Duodenal mucosa (tissue), 2 donors: ENCODE measurements around the gene GMDS.
A peak's percentile ranks its signal among the peaks of the same experiment; 100 is the strongest.

Experiments used
- H3K27ac ChIP-seq: one replicate; pipeline ENCODE4 v1.7.0; 2013; ENCODE audit warnings: low read depth, low read length
- H3K27me3 ChIP-seq, 2 donors: one replicate each; pipeline ENCODE4 v1.7.0; 2013; ENCODE audit warnings: low read length in 2 of 2, control low read depth in 1 of 2; ENCODE audit not compliant: insufficient read depth in 2 of 2, control insufficient read depth in 1 of 2
- H3K36me3 ChIP-seq, 2 donors: one replicate each; pipeline ENCODE4 v1.7.0; 2013; ENCODE audit warnings: low read length in 2 of 2, control low read depth in 1 of 2; ENCODE audit not compliant: insufficient read depth in 2 of 2, control insufficient read depth in 1 of 2
- H3K4me1 ChIP-seq, 2 donors: one replicate each; pipeline ENCODE4 v1.7.0; 2013; ENCODE audit warnings: low read length in 2 of 2, control low read depth in 1 of 2; ENCODE audit not compliant: insufficient read depth in 2 of 2, control insufficient read depth in 1 of 2
- H3K4me3 ChIP-seq, 2 donors: one replicate each; pipeline ENCODE4 v1.7.0; 2013; ENCODE audit warnings: low read length in 2 of 2, low read depth in 1 of 2
- H3K9ac ChIP-seq, 2 donors: one replicate each; pipeline ENCODE4 v1.7.0; 2013; ENCODE audit warnings: low read length in 2 of 2, low read depth in 1 of 2
- H3K9me3 ChIP-seq, 2 donors: one replicate each; pipeline ENCODE4 v1.7.0; 2013; ENCODE audit warnings: low read length in 2 of 2, control low read depth in 1 of 2; ENCODE audit not compliant: control insufficient read depth in 1 of 2

The GMDS gene

DNA sequence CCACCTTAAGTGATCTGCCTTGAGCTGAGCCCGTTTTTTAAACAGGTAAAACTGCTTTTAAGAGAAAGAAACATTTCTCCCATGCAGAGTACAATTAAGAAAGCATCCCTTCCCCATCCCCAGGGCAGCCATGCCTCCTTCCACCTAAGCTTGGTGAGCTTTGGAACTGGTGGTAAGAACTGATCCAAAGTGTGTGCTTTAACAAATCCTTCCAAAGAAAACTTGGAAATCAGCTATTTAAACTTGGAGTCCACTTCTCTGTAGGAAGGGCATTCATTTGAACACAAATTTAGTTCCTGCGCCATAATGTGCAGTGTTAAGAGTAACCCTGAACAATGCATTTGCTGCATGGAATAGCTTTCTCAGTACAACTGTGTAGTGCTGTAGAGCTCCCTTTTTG is 17.0 kb downstream of the GMDS start:
- Histone ChIP-seq H3K27ac (no peak overlapping the region), H3K9me3 (no peaks in the 10 kb centered on the region), H3K9ac (no peak overlapping the region), H3K27me3 (no peaks in the 10 kb centered on the region), H3K36me3 (no peaks in the 10 kb centered on the region), H3K4me1 (peaks cover 47 to 66% of the 10 kb centered on the region in 2 donors), H3K4me3 (no peak overlapping the region)

DNA sequence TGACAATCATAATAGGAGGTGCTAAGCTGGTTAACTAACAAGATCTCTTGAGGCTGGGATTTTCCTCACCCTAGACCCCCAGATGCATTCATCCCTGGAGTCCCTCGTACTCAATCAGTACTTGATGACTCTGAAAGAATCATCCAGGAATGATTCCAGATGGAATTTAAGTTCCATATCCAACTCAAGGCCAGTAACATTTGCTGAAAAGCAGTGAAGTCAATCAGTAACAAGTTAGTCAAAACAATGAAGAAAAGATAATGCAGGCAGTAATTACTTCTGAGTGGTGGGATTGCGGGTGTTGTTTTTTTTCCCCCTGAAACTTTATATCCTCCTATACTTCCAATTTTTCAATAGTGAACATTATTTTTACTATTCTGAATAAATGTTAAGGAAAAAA is 18.6 kb downstream of the GMDS start:
- Histone ChIP-seq H3K27ac (no peak overlapping the region), H3K9ac (no peak overlapping the region), H3K9me3 (no peaks in the 10 kb centered on the region), H3K4me1 (peaks cover 54 to 73% of the 10 kb centered on the region in 2 donors), H3K27me3 (no peaks in the 10 kb centered on the region), H3K4me3 (no peak overlapping the region), H3K36me3 (no peaks in the 10 kb centered on the region)

DNA sequence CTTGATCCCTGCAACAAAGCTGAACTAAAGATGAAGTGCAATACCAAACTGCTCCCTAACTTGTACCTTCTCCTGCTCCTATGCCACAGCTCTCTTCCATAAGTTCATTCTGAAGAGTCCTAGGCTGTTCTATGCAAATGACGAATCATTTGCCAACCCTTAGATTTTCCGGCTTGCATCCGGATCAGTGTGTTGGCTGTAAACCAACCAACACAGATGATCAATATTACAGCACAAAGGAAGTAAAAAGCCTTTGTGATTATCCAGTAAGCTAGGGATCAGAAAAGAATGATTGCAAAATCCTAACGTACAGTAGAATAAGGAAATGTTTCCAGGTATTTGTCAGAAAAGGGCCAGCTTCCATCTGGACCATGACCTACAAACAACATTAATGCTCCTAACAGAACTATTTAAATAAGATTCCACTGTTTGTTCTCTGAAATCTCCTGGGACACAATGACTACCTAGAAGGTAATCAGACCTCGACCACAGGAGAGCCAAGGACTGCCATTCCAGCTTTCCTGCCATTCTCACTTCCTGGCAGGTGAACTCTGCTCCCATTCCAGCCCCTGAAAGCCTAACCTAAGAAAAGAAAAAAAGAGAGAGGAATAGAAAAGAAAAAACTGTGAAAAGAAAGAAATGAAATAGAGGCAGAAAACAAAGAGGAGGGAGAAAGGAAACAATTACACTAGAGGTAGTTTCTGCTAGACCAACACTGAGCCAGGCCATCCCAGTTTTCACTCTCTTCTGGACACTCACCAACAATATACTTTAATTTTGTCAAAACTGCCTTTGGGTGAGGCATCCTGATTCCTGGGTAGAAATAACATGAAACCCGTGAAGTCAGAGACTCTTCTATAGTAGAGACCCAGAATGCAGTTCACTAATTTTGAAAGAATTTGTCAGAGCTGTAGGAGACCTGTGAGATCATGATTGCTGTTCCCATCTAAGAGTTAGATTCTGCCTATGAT is 19.7 kb downstream of the GMDS start:
- Histone ChIP-seq H3K27me3 (no peaks in the 10 kb centered on the region), H3K27ac (peak overlapping the region; percentile 6), H3K36me3 (no peaks in the 10 kb centered on the region), H3K9ac (peak overlapping the region in 1 of 2 donors; percentile 3), H3K4me3 (peak overlapping the region; percentile 23), H3K4me1 (peaks cover 46 to 63% of the 10 kb centered on the region in 2 donors), H3K9me3 (no peaks in the 10 kb centered on the region)

DNA sequence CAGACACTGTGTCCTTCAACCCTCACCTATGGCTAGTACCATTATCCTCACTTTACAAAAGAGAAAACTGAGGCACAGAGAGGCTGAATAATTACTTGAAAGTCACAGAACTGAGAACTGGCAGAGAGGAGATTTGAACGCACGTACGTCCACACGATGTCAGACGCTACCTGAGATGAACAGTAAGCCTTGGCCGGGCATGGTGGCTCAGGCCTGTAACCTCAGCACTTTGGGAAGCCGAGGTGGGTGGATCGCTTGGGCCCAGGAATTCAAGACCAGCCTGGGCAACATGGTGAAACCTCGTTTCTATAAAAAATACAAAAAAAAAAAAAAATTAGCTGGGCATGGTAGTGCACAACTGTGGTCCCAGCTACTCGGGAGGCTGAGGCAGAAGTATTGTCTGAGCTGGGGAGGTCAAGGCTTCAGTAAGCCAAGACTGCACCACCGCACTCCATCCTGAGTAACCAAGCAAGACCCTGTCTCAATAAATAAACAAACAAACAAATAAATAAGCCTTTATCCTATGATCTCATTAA is 20.5 kb downstream of the GMDS start:
- Histone ChIP-seq H3K9me3 (no peaks in the 10 kb centered on the region), H3K27ac (peak overlapping the region; percentile 6), H3K9ac (no peak overlapping the region), H3K4me3 (peak overlapping the region in 1 of 2 donors; percentile 23), H3K4me1 (peaks cover 45 to 63% of the 10 kb centered on the region in 2 donors), H3K27me3 (no peaks in the 10 kb centered on the region), H3K36me3 (no peaks in the 10 kb centered on the region)

DNA sequence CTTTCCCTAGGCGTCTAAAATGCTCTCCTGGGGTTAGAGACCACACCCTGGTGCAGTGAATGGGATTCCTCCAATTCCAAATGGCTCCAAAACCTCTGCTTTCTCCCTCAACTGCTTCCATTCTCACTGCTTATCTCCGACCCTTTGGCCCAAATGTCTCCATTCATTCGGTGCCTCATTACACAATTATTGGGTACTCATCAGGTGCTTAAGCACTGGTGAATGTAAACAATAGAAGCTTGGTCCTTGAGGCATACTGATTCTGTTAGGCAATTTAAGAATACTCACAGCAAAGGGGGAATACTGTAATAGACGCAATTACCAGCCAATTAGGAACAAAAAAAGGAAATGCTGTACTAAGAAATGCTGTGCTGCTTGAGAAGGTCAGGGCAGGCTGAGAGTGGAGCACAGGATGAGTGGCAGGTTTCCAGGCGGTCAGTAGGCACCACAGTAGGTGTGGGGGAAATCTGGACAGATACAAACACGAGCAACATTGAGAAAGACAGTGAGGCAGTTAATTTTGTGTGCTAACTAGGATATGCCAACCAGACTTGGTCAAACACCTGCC is 23.0 kb downstream of the GMDS start:
- H3K9ac ChIP-seq = peak overlapping the region; percentile 58 to 74
- no peaks in the 10 kb centered on the region for H3K9me3 ChIP-seq

DNA sequence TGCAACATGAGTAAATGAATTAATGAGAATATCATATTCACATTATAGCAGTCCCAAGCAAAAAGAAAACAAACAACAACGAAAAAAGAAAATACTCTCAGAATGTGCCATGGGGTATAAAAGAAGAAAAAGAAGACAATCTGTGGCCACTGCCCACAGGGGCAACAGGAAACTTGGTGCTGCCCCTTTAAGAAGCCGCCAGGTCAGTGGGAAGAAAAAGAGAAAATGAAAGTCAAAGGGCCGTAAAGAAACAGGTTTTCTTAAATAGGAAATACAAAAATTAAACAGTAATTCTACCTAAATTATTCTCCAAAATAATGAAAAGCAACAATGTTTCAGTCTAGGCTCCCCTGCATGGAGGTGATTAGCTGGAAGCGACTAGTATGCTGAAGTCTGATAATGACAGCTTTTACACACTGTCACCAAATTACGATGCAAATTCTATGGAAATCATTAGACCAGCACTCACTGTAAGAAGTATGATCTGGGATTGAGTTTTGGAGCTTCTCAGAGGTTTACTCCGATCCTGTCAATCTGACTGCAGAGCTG is 23.6 kb downstream of the GMDS start:
- Histone ChIP-seq H3K9me3 (no peaks in the 10 kb centered on the region), H3K27ac (peak overlapping the region; percentile 10), H3K36me3 (no peaks in the 10 kb centered on the region), H3K27me3 (no peaks in the 10 kb centered on the region), H3K4me1 (peaks cover 25 to 54% of the 10 kb centered on the region in 2 donors), H3K9ac (peak overlapping the region; percentile 58 to 74), H3K4me3 (peak overlapping the region; percentile 64 to 79)

More for the DNA sequence above, 23.0 kb downstream of the GMDS start:
- peak overlapping the region; percentile 64 to 79 for H3K4me3 ChIP-seq
- no peaks in the 10 kb centered on the region for H3K36me3 ChIP-seq
- no peaks in the 10 kb centered on the region for H3K27me3 ChIP-seq
- peaks cover 30 to 55% of the 10 kb centered on the region in 2 donors for H3K4me1 ChIP-seq
- H3K27ac ChIP-seq = peak overlapping the region; percentile 10

GRCh38 chr6:2220154-2220553 is 25.3 kb downstream of the GMDS start:
- no peak overlapping the region for H3K27ac ChIP-seq
- no peaks in the 10 kb centered on the region for H3K9me3 ChIP-seq
- H3K9ac ChIP-seq = no peak overlapping the region
- no peak overlapping the region for H3K4me3 ChIP-seq
- H3K4me1 ChIP-seq = peaks cover 21 to 43% of the 10 kb centered on the region in 2 donors
- no peaks in the 10 kb centered on the region for H3K36me3 ChIP-seq
- H3K27me3 ChIP-seq = no peaks in the 10 kb centered on the region

DNA sequence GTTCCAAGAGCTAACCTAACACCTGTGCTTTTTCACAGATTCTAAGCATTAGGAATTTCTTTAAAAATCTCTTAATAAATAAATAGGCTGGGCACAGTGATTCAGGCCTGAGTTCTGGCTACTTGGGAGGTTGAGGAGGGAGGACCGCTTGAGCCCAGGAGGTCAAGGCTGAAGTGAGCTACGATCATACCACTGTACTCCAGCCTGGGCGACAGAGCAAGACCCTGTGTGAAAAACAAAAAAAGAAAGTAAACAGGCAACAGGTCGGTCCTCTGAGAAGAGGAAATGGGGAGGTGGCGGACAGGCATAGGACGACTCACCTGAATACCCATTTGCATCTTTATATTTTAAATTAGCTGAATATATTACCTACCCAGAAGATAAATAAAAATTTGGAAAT is 26.5 kb downstream of the GMDS start:
- Histone ChIP-seq H3K9me3 (no peaks in the 10 kb centered on the region), H3K27me3 (no peaks in the 10 kb centered on the region), H3K27ac (no peak overlapping the region), H3K4me3 (no peak overlapping the region), H3K4me1 (peaks cover 14 to 33% of the 10 kb centered on the region in 2 donors), H3K36me3 (no peaks in the 10 kb centered on the region), H3K9ac (no peak overlapping the region)

DNA sequence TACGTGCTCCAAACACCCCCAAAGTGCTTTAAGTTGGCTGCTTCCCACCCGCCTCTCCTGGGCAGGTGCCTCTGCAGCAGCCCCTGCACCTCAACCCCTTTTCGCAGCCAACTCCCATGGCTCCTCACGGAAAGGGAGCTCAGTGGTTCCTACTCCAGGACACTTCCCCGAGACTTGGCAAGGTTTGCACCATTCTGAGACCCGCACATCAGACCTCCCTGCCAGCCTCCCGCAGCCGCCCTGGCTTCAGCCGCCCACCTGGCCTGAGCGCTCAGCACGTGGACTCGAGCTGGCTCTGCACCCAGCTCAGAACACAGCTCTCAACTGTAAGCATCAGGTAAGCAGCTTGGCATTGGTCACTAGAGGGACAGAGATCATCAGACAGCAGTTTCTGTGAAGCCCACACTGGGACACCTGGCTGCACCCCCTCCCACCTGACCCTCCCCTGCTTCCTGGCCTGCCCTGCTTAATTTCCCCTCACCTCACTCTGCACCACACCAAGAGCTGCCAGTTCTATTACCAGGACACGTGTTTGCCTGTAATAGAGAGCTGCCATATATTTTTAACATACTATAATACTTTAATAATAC is 28.5 kb downstream of the GMDS start:
- no peak overlapping the region for H3K9ac ChIP-seq
- H3K27me3 ChIP-seq = no peaks in the 10 kb centered on the region
- no peak overlapping the region for H3K4me3 ChIP-seq
- peaks cover 5 to 15% of the 10 kb centered on the region in 2 donors for H3K4me1 ChIP-seq
- no peaks in the 10 kb centered on the region for H3K9me3 ChIP-seq
- H3K36me3 ChIP-seq = no peaks in the 10 kb centered on the region
- no peak overlapping the region for H3K27ac ChIP-seq
